Ascending aorta (tissue), 2 donors: ENCODE data around the gene SLC25A21. TPM values are rescaled to one million over a fixed set of nuclear protein-coding genes. Genes with fewer than 3 reads are reported as not detected.

Experiments used
- DNase-seq, 2 donors: peaks; one replicate each; pipeline ENCODE4 v3.0.0-alpha.2; 2019; ENCODE audit warnings: low spot score in 2 of 2
- H3K27ac ChIP-seq, 2 donors: fragments of 200-600 bp; sonication (generic); one replicate each; pipeline ENCODE4 v1.5.1; 2016 to 2017; ENCODE audit warnings: mild to moderate bottlenecking in 1 of 2
- H3K27me3 ChIP-seq: fragments of 200-600 bp; sonication (generic); one replicate; pipeline ENCODE4 v1.5.1; 2017
- H3K36me3 ChIP-seq, 2 donors: fragments of 200-600 bp; sonication (generic); one replicate each; pipeline ENCODE4 v1.5.1; 2016
- H3K4me1 ChIP-seq, 2 donors: fragments of 200-600 bp; sonication (generic); one replicate each; pipeline ENCODE4 v1.5.1; 2016 to 2017; ENCODE audit warnings: mild to moderate bottlenecking in 1 of 2
- H3K4me3 ChIP-seq, 2 donors: fragments of 200-600 bp; sonication (generic); one replicate each; pipeline ENCODE4 v1.5.1; 2016 to 2017; ENCODE audit warnings: mild to moderate bottlenecking in 1 of 2
- H3K9me3 ChIP-seq, 2 donors: fragments of 200-600 bp; sonication (generic); one replicate each; pipeline ENCODE4 v1.5.1; 2016
- intact Hi-C: fragments of 100-400 bp; cut with DNase I; formaldehyde crosslinking; loops from one replicate; pipeline ENCODE4 v1.15.1; 2023
- total RNA-seq: library from RNA; depleted of rRNA; stranded (reverse); fragments of >200 nt; gene quantifications from one replicate; pipeline ENCODE4 v1.1.0, GENCODE V29; 2016
- TF ChIP-seq, protein P1 (sequence below), 3 experiments: fragments of 200-600 bp in 2 of 3; fragments of 450-650 bp in 1 of 3; sonication (generic) in 2 of 3; IDR thresholded peaks; one replicate each; pipeline ENCODE4 v1.5.1; 2016 to 2019; ENCODE audit warnings: antibody characterized with exemption in 3 of 3, mild to moderate bottlenecking in 1 of 3, moderate library complexity in 1 of 3

Gene SLC25A21
- total RNA-seq, 1 donor from 2014 or later: not detected

GRCh38 chr14:36797634-36798033, 374.8 kb downstream of the SLC25A21 start:
- no peak for DNase-seq
- H3K36me3 ChIP-seq: no peaks in the 10 kb centered on the region
- intact Hi-C loops: no loop called here
- H3K4me3 ChIP-seq: no peak overlapping the region
- TF ChIP-seq, protein P1, sequence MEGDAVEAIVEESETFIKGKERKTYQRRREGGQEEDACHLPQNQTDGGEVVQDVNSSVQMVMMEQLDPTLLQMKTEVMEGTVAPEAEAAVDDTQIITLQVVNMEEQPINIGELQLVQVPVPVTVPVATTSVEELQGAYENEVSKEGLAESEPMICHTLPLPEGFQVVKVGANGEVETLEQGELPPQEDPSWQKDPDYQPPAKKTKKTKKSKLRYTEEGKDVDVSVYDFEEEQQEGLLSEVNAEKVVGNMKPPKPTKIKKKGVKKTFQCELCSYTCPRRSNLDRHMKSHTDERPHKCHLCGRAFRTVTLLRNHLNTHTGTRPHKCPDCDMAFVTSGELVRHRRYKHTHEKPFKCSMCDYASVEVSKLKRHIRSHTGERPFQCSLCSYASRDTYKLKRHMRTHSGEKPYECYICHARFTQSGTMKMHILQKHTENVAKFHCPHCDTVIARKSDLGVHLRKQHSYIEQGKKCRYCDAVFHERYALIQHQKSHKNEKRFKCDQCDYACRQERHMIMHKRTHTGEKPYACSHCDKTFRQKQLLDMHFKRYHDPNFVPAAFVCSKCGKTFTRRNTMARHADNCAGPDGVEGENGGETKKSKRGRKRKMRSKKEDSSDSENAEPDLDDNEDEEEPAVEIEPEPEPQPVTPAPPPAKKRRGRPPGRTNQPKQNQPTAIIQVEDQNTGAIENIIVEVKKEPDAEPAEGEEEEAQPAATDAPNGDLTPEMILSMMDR (IDR thresholded peaks at IDR 0.05): no peak
- no peak overlapping the region for H3K27ac ChIP-seq
- no peaks in the 10 kb centered on the region for H3K4me1 ChIP-seq
- no peaks in the 10 kb centered on the region for H3K9me3 ChIP-seq
- no peaks in the 10 kb centered on the region for H3K27me3 ChIP-seq

DNA sequence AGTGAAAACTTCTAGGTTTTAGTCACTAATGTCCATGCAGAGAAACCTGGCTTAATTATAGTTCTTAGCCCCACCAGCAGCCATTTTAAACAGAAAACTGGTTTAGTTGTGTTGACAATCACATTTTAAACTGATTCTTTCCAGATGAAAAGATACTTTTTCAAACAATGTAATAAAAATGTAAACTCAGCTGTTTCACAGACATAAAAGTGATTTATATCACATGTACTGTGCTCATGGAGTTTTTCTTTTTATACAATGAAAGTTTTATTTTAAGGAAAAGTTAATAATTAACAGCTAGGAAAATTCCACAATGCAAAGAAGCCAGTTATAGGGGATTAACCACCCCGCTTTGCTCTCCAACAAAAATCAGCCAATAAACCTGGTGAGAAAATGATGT, 381.0 kb downstream of the SLC25A21 start:
- H3K4me1 ChIP-seq: no peaks in the 10 kb centered on the region
- intact Hi-C loops: no loop called here
- H3K9me3 ChIP-seq: no peaks in the 10 kb centered on the region
- no peak overlapping the region for H3K4me3 ChIP-seq
- TF ChIP-seq, protein P1 (IDR thresholded peaks at IDR 0.05): no peak
- H3K27me3 ChIP-seq: no peaks in the 10 kb centered on the region
- DNase-seq: no peak
- no peaks in the 10 kb centered on the region for H3K36me3 ChIP-seq
- H3K27ac ChIP-seq: no peak overlapping the region

DNA sequence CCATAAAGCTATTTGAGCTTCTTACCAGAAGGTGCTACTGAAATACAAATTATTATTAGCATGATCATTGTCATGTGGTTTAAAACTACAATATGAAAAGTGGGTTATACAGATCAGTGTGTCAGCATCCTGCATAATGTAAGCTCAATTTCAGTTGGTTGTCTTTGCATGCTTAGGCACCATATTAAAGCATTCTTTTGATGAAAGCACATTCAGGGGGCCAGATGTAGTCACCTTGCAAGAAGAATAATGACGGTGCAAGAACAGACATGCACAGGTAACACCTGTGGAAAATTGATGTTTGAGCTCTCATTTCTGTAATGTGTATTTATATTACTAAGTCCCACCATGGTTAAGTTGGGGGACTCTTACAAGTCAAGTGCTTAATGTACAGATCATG, 386.9 kb downstream of the SLC25A21 start:
- TF ChIP-seq, protein P1 (IDR thresholded peaks at IDR 0.05): no peak
- DNase-seq: no peak
- intact Hi-C loops: no loop called here
- Histone ChIP-seq H3K4me3 (no peak overlapping the region), H3K27me3 (no peaks in the 10 kb centered on the region), H3K4me1 (no peaks in the 10 kb centered on the region), H3K9me3 (peaks cover 0 to 6% of the 10 kb centered on the region in 2 donors), H3K27ac (no peak overlapping the region), H3K36me3 (no peaks in the 10 kb centered on the region)

- H3K27me3 ChIP-seq: no peaks in the 10 kb centered on the region
Observed at GRCh38 chr14:36784541-36784940, 387.9 kb downstream of the SLC25A21 start.

GRCh38 chr14:36781897-36782296, 390.5 kb downstream of the SLC25A21 start:
- H3K27me3 ChIP-seq: no peaks in the 10 kb centered on the region
- DNase-seq: no peak
- H3K4me3 ChIP-seq: no peak overlapping the region
- H3K4me1 ChIP-seq: no peaks in the 10 kb centered on the region
- TF ChIP-seq, protein P1 (IDR thresholded peaks at IDR 0.05): no peak
- H3K36me3 ChIP-seq: no peaks in the 10 kb centered on the region
- intact Hi-C loops: no loop called here
- no peak overlapping the region for H3K27ac ChIP-seq
- peaks cover 0 to 6% of the 10 kb centered on the region in 2 donors for H3K9me3 ChIP-seq

More at GRCh38 chr14:36784541-36784940, 387.9 kb downstream of the SLC25A21 start:
- H3K27ac ChIP-seq: no peak overlapping the region
- intact Hi-C loops: no loop called here
- H3K9me3 ChIP-seq: peaks cover 0 to 6% of the 10 kb centered on the region in 2 donors
- no peak for DNase-seq
- no peaks in the 10 kb centered on the region for H3K4me1 ChIP-seq
- TF ChIP-seq, protein P1 (IDR thresholded peaks at IDR 0.05): no peak
- H3K4me3 ChIP-seq: no peak overlapping the region
- no peaks in the 10 kb centered on the region for H3K36me3 ChIP-seq

DNA sequence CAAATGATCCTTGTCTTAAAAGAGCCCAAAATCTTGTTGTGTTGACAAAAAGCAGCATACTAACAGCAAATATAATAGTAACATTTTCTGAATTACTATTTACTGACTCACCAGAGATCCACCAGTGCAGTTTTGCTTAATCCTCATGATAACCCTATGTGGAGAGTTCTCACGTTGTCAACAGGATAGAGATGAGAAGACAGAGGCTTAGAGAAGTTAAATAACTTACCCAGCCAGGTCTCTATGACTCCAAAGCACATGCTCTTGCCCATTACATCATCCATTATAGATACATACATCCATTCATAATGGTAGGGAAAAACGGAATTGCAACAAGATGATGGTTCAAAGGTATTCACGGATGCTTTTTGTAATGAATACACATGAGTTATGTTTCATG, 398.8 kb downstream of the SLC25A21 start:
- no peaks in the 10 kb centered on the region for H3K9me3 ChIP-seq
- H3K4me1 ChIP-seq: no peaks in the 10 kb centered on the region
- H3K27me3 ChIP-seq: no peaks in the 10 kb centered on the region
- intact Hi-C loops: no loop called here
- no peak overlapping the region for H3K4me3 ChIP-seq
- no peaks in the 10 kb centered on the region for H3K36me3 ChIP-seq
- H3K27ac ChIP-seq: no peak overlapping the region
- no peak for DNase-seq
- TF ChIP-seq, protein P1 (IDR thresholded peaks at IDR 0.05): no peak
